Measurements from ENCODE around the gene BCL7C.

GRCh38 chr16:30931068-30931650 lies 37.3 kb upstream of the BCL7C start:
- TF ChIP-seq POLR2A (IDR thresholded peaks at IDR 0.05; ENCODE audit: low read length) (no peak), GATA1 (IDR thresholded peaks at IDR 0.05; ENCODE audit: low read depth, low read length) (no peak)
